ENCODE results near the gene TNFSF11. TPM values are rescaled to one million over a fixed set of nuclear protein-coding genes. Genes with fewer than 3 reads are reported as not detected.

The TNFSF11 gene
- total RNA-seq, 1 experiment from 2014 or later, result 3.5 TPM

DNA sequence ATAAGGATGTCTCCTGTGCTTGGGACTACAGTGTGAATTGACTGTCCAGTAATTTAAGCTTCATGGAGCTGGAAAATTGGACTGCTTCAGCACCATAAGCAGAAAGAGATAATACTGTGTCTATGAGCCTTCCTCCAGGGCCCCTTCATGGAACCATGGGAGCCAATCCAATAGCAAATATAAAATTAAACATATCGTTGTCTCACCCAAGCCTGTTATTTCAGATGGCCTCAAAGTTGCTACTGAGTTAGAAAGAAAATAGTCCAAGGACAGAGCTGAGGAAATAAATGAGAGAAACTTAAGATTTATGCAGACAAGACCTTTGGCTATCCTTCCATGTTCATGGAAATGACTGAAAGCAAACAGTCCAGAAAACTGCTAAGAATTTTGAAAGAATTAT, 57.2 kb downstream of the TNFSF11 start:
- DNase-seq, result no peak
- TF ChIP-seq CTCF (conservative IDR thresholded peaks at IDR 0.05), result no peak
- no peak overlapping the region for H3K27ac Mint-ChIP-seq
- no peak overlapping the region for H4K91ac ChIP-seq (ENCODE audit: insufficient read length, low read depth, low read length)
- no peaks in the 10 kb centered on the region for H4K20me1 ChIP-seq (ENCODE audit: control insufficient read depth, insufficient read depth, insufficient read length)
- no peak overlapping the region for H3K56ac ChIP-seq (ENCODE audit: insufficient read length, low read depth, low read length)
- H3K27me3 ChIP-seq (ENCODE audit: insufficient read depth, low read length), result no peaks in the 10 kb centered on the region
- H3K4ac ChIP-seq (ENCODE audit: low read depth, low read length), result no peak overlapping the region
- no peak overlapping the region for H3K9ac ChIP-seq (ENCODE audit: extremely low read depth, insufficient read length, low read length)
- H2BK15ac ChIP-seq (ENCODE audit: low read depth, low read length), result no peak overlapping the region
- H3K9me3 Mint-ChIP-seq, result no peaks in the 10 kb centered on the region
- no peak overlapping the region for H2BK12ac ChIP-seq (ENCODE audit: insufficient read length, low read depth, low read length)
- no peak overlapping the region for H3K4me3 Mint-ChIP-seq
- no peak overlapping the region for H3K14ac ChIP-seq (ENCODE audit: insufficient read depth, low read length)
- WGBS (ENCODE audit: extremely low coverage, insufficient read length, low lambda C conversion rate), result no CpG with 5 or more reads among the region's 1 CpG
- no peak overlapping the region for H3K27ac ChIP-seq (ENCODE audit: insufficient read length, low read depth, low read length)
- H2AK5ac ChIP-seq (ENCODE audit: insufficient read length, low read length), result no peak overlapping the region
- no peaks in the 10 kb centered on the region for H3K9me3 ChIP-seq (ENCODE audit: control insufficient read depth, low read depth, low read length)
- no peaks in the 10 kb centered on the region for H3K4me1 ChIP-seq (ENCODE audit: insufficient read depth, low read length)
- H2BK120ac ChIP-seq (ENCODE audit: low read depth, low read length, poor library complexity, severe bottlenecking), result no peak overlapping the region
- no peaks in the 10 kb centered on the region for H3K23me2 ChIP-seq (ENCODE audit: insufficient read length, low read depth, low read length, poor library complexity, severe bottlenecking)
- no peak overlapping the region for H2AFZ ChIP-seq (ENCODE audit: low read length)
- no peaks in the 10 kb centered on the region for H3K79me2 ChIP-seq (ENCODE audit: insufficient read depth, low read length)
- no peak overlapping the region for H3K4me2 ChIP-seq (ENCODE audit: insufficient read depth, insufficient read length, low read length)
- H3K4me1 Mint-ChIP-seq, result no peaks in the 10 kb centered on the region
- H4K5ac ChIP-seq (ENCODE audit: insufficient read length, low read depth, low read length), result no peak overlapping the region
- no peak overlapping the region for H2BK20ac ChIP-seq (ENCODE audit: low read depth, low read length, poor library complexity, severe bottlenecking)
- H3K27me3 Mint-ChIP-seq (ENCODE audit: low read depth), result peaks cover 3% of the 10 kb centered on the region; the same call in 1 of the 2 replicates
- no peak overlapping the region for H2BK5ac ChIP-seq (ENCODE audit: insufficient read length, low read length)
- no peak overlapping the region for H3T11ph ChIP-seq (ENCODE audit: low read length)
- no peaks in the 10 kb centered on the region for H3K36me3 Mint-ChIP-seq (ENCODE audit: insufficient read depth in 1 of 3, low read depth in 3 of 3)
- no peak overlapping the region for H3K18ac ChIP-seq (ENCODE audit: insufficient read length, low read depth, low read length)
- H3K23ac ChIP-seq (ENCODE audit: insufficient read length, low read depth, low read length), result no peak overlapping the region
- H4K8ac ChIP-seq (replicated peaks; ENCODE audit: insufficient read length, low read depth, low read length), result no peak overlapping the region
- H3K79me1 ChIP-seq (ENCODE audit: insufficient read depth, low read depth, low read length, poor library complexity, severe bottlenecking), result no peaks in the 10 kb centered on the region
